PC-9 (cell line): ENCODE data around the gene GDPD3. TPM values are rescaled to one million over a fixed set of nuclear protein-coding genes. Genes with fewer than 3 reads are reported as not detected.

ENCODE experiments used
- BruUV-seq: library from RNA; stranded (reverse); fragments of 400-500 nt; replicated peaks from 2 replicates; lab custom pipeline; 2021; lab: Mats Ljungman, UMichigan
- CTCF ChIA-PET: fragments of 300-600 bp; sonication (Branson Sonifier 250); formaldehyde crosslinking; loops from one replicate; lab custom pipeline; 2022; ENCODE audit warnings: antibody characterized with exemption; lab: Charles Lee
- POLR2A ChIA-PET: fragments of 300-600 bp; sonication (Branson Sonifier 250); formaldehyde crosslinking; loops from one replicate; lab custom pipeline; 2022; ENCODE audit warnings: antibody characterized with exemption; ENCODE audit not compliant: unreplicated experiment; lab: Charles Lee
- DNase-seq, 2 experiments: peaks; one replicate each; pipeline versions ENCODE4 v3.0.0 to v3.0.0-alpha.2; 2015 to 2022; ENCODE audit warnings: mixed read lengths in 1 of 2
- H2AFZ ChIP-seq: fragments of 200-600 bp; sonication (generic); 2 replicates; pipeline ENCODE4 v1.8.1; 2017; ENCODE audit warnings: antibody characterized with exemption
- H3F3A ChIP-seq: fragments of 200-600 bp; sonication (generic); 2 replicates; pipeline ENCODE4 v1.8.1; 2017; ENCODE audit warnings: antibody characterized with exemption, mild to moderate bottlenecking, low read depth; ENCODE audit not compliant: insufficient read depth
- H3K27ac ChIP-seq: fragments of 200-600 bp; sonication (generic); 2 replicates; pipeline ENCODE4 v1.6.1; 2016; ENCODE audit warnings: mixed run types
- H3K27me3 ChIP-seq: fragments of 200-600 bp; sonication (generic); 2 replicates; pipeline ENCODE4 v1.6.1; 2016; ENCODE audit warnings: low read depth, mixed run types; ENCODE audit not compliant: insufficient read depth
- H3K36me3 ChIP-seq: fragments of 200-600 bp; sonication (generic); 2 replicates; pipeline ENCODE4 v1.6.1; 2016; ENCODE audit warnings: low read depth, mixed run types
- H3K4me1 ChIP-seq: fragments of 200-600 bp; sonication (generic); replicated peaks from 2 replicates; pipeline ENCODE4 v1.6.1; 2016; ENCODE audit warnings: mixed run types; ENCODE audit not compliant: insufficient read depth
- H3K4me2 ChIP-seq: fragments of 200-600 bp; sonication (generic); 2 replicates; pipeline ENCODE4 v1.6.1; 2017; ENCODE audit warnings: mixed run types
- H3K4me3 ChIP-seq: fragments of 200-600 bp; sonication (generic); 2 replicates; pipeline ENCODE4 v1.6.1; 2016; ENCODE audit warnings: mixed run types
- H3K79me2 ChIP-seq: fragments of 200-600 bp; sonication (generic); 2 replicates; pipeline ENCODE4 v1.6.1; 2017; ENCODE audit warnings: low read depth, mixed run types
- H3K9me2 ChIP-seq: fragments of 200-600 bp; sonication (generic); 2 replicates; pipeline ENCODE4 v1.8.1; 2017; ENCODE audit warnings: mild to moderate bottlenecking; ENCODE audit not compliant: insufficient read depth
- H3K9me3 ChIP-seq: fragments of 200-600 bp; sonication (generic); 2 replicates; pipeline ENCODE4 v1.8.1; 2016; ENCODE audit warnings: low read depth; ENCODE audit not compliant: insufficient read depth
- H4K20me1 ChIP-seq: fragments of 200-600 bp; sonication (generic); 2 replicates; pipeline ENCODE4 v1.8.1; 2017; ENCODE audit not compliant: insufficient read depth
- EZH2 ChIP-seq: fragments of 200-600 bp; sonication (generic); IDR thresholded peaks from 2 replicates; pipeline ENCODE4 v1.8.0; 2017; ENCODE audit warnings: antibody characterized with exemption, low read depth
- intact Hi-C: fragments of 100-400 bp; cut with micrococcal nuclease; formaldehyde crosslinking; loops from one replicate; pipeline ENCODE4 v1.10.0; 2022; ENCODE audit not compliant: unreplicated experiment
- total RNA-seq: library from RNA; stranded (reverse); gene quantifications from 2 replicates; pipeline ENCODE4 v1.2.3, GENCODE V29; 2021
- TF ChIP-seq, protein P1 (sequence below): fragments of 200-600 bp; sonication (generic); conservative IDR thresholded peaks from 2 replicates; pipeline ENCODE4 v1.6.1; 2017; ENCODE audit warnings: mixed run types, antibody characterized with exemption, mild to moderate bottlenecking, moderate library complexity

The GDPD3 gene
- total RNA-seq, 1 experiment from 2014 or later: 27.5 TPM

DNA sequence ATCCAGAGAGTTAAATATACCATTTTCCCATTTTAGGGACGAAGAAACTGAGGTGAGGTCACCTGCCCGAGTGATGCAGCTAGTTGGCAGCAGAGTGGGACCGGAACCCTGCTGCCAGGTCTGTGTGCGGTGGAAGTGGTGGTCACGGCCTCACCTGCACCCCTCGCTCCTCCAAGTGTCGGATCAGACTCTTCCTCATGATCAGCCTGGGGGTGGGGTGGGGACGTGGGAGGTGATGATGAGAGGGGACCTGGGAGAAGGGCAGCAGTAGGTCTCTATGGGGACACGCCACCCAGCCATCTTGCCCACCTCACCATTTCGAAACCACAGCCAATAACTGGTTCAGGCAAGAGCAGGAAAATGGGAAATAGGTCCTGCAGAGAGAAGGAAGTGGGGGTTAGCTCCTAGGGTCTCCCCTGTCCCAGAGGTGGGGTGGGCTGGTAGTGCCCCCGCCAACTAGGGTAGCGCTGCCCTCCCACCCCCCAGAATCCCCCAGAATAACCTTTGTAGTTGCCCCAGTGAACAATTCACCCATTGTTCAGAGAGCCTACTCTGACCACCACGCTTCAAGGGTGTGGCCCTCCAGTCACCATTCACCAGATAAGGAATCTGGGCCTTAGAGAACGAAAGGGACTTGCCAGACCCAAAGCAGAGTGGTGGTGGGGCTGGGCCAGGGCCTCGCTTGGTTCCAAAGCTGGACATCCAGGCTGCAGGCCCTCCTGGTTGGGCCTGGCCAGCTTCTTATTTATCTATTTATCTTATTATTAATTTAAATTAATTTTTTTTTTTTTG is 5.1 kb downstream of the GDPD3 start:
- no peaks in the 10 kb centered on the region for H4K20me1 ChIP-seq
- no peak overlapping the region for H3K27ac ChIP-seq
- CTCF ChIA-PET: no interaction called here
- no TSS peak for BruUV-seq
- H3K27me3 ChIP-seq: no peaks in the 10 kb centered on the region
- POLR2A ChIA-PET: no interaction called here
- H3K36me3 ChIP-seq: no peaks in the 10 kb centered on the region
- H3K4me3 ChIP-seq: no peak overlapping the region
- no peaks in the 10 kb centered on the region for H3K9me2 ChIP-seq
- no peak overlapping the region for H3K4me2 ChIP-seq
- no peak overlapping the region for H2AFZ ChIP-seq
- DNase-seq: no peak
- peaks cover 35% of the 10 kb centered on the region for H3F3A ChIP-seq
- peaks cover 41% of the 10 kb centered on the region for H3K4me1 ChIP-seq
- no peaks in the 10 kb centered on the region for H3K9me3 ChIP-seq
- no peaks in the 10 kb centered on the region for H3K79me2 ChIP-seq
- intact Hi-C loops: no loop called here
- TF ChIP-seq EZH2: no peak
- TF ChIP-seq, protein P1, sequence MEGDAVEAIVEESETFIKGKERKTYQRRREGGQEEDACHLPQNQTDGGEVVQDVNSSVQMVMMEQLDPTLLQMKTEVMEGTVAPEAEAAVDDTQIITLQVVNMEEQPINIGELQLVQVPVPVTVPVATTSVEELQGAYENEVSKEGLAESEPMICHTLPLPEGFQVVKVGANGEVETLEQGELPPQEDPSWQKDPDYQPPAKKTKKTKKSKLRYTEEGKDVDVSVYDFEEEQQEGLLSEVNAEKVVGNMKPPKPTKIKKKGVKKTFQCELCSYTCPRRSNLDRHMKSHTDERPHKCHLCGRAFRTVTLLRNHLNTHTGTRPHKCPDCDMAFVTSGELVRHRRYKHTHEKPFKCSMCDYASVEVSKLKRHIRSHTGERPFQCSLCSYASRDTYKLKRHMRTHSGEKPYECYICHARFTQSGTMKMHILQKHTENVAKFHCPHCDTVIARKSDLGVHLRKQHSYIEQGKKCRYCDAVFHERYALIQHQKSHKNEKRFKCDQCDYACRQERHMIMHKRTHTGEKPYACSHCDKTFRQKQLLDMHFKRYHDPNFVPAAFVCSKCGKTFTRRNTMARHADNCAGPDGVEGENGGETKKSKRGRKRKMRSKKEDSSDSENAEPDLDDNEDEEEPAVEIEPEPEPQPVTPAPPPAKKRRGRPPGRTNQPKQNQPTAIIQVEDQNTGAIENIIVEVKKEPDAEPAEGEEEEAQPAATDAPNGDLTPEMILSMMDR: no peak

DNA sequence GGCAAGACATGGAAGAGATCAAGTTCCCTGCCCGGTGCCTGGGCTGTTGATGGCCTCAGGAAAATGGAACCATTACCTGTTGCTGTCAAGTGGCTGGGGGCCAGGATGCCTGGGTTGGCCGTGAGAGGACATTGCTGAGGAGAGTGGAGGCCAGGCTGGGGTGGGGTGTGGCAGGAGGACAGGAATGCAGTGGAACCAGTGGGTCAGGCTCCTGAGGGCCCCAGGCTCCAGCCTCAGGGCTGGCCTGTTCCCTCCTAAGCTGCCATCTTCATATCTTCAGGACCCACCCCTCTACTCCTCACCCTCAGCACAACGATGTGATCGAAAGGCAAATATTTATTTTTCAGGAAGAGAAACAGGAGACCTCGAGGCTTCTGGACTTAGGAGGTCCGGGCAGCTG is 8.8 kb downstream of the GDPD3 start:
- BruUV-seq: no TSS peak
- DNase-seq: peak; percentile 89 to 97
- peaks cover 29% of the 10 kb centered on the region for H3F3A ChIP-seq
- no peaks in the 10 kb centered on the region for H3K79me2 ChIP-seq
- intact Hi-C loops: loop anchor here (2.0 kb wide), 1 partner anchor 14 kb away; the partner anchor contains the start of gene TBX6
- peak overlapping the region; percentile 18; the same call in 1 of the 2 replicates for H2AFZ ChIP-seq
- H3K9me3 ChIP-seq: no peaks in the 10 kb centered on the region
- CTCF ChIA-PET: interaction anchor here (1.2 to 1.5 kb wide), 2 partner anchors 11 to 15 kb away, joined by 3 to 4 read pairs; no protein-coding TSS in a partner anchor
- H3K4me1 ChIP-seq: peaks cover 23% of the 10 kb centered on the region
- peak overlapping the region; percentile 69 for H3K4me2 ChIP-seq
- no peaks in the 10 kb centered on the region for H3K36me3 ChIP-seq
- no peaks in the 10 kb centered on the region for H4K20me1 ChIP-seq
- 0 out of 2 replicates have a peak overlapping the region, but pooled peaks have one; percentile 3 for H3K4me3 ChIP-seq
- H3K9me2 ChIP-seq: no peaks in the 10 kb centered on the region
- POLR2A ChIA-PET: interaction anchor here (0.5 to 0.7 kb wide), 4 partner anchors 12 to 1251 kb away, joined by 3 to 19 read pairs (median 8); partner anchors contain the start of gene ALDOA
- peak overlapping the region; percentile 73 for H3K27ac ChIP-seq
- TF ChIP-seq EZH2: no peak
- TF ChIP-seq, protein P1: no peak
- no peaks in the 10 kb centered on the region for H3K27me3 ChIP-seq

DNA sequence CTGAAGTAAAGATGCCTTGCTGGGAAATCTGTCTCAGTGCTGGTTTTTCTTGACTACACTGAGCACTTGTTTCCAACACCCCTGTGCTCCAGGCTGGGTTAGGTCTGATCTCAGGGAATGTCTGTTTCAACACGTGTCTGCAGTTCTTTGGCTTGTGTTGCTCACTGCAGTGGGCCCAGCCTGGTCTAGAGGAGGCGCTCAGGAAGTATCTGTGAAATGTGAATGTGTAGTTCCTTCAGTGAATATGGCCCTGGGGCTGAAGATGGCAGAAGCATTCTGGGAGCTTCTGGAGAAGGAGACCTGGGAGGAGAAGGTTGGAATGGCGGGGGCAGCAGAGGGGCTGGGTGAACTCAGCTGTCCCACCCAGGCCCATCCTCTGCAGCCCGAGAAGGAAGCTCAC is 9.2 kb downstream of the GDPD3 start:
- Histone ChIP-seq H3K4me2 (peak overlapping the region; percentile 69), H3K27me3 (no peaks in the 10 kb centered on the region), H3K9me3 (no peaks in the 10 kb centered on the region), H3K79me2 (no peaks in the 10 kb centered on the region), H3K36me3 (no peaks in the 10 kb centered on the region), H3K4me1 (peaks cover 23% of the 10 kb centered on the region), H3K27ac (peak overlapping the region; percentile 73), H2AFZ (0 out of 2 replicates have a peak overlapping the region, but pooled peaks have one; percentile 18), H3K4me3 (0 out of 2 replicates have a peak overlapping the region, but pooled peaks have one; percentile 3), H3K9me2 (no peaks in the 10 kb centered on the region), H4K20me1 (no peaks in the 10 kb centered on the region), H3F3A (peaks cover 29% of the 10 kb centered on the region)
- DNase-seq: peak in 1 of 2 experiments; percentile 54
- POLR2A ChIA-PET: interaction anchor here (0.5 to 0.7 kb wide), 3 partner anchors 13 to 38 kb away, joined by 3 to 11 read pairs (median 5); partner anchors contain the start of gene ALDOA
- BruUV-seq: no TSS peak
- TF ChIP-seq, protein P1: no peak
- no peak for TF ChIP-seq EZH2
- CTCF ChIA-PET: interaction anchor here (1.5 kb wide), 1 partner anchor 14 kb away, joined by 4 read pairs; no protein-coding TSS in a partner anchor
- intact Hi-C loops: loop anchor here (2.0 kb wide), 1 partner anchor 13 kb away; the partner anchor contains the start of gene TBX6
